ENCODE results near the gene UCP1. TPM values are rescaled to one million over a fixed set of nuclear protein-coding genes. Genes with fewer than 3 reads are reported as not detected.
"Not testable (repeated sequence)": the region's sequence is repeated elsewhere in the genome, so short reads cannot be mapped to it uniquely, and the experiment has no call there.

Gene UCP1
- total RNA-seq, 1 experiment from 2014 or later: not detected

DNA sequence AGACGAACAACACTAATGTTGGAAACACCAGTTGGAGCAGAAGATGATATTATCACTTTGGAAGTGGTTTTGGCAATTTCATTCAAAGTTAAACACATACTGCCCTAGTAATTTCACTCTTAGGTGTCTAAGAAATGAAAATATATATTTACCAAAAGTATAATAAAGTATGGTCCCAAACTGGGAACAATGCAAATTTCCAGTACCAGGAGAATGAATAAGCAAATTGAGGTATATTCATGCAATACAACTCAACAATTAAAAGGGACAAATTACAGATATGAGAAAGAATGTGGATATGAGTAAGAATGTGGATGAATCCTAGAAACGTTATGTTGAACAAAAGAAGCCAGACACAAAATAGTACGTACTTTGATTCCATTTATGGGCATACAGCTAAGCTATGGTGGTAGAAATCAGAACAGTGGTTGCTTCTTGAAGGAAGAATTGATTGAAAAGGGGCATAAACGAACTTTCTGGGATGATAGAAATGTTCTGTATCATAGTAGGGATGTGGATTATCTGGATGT, 34.7 kb downstream of the UCP1 start:
- DNase-seq (ENCODE audit: low read depth): peak; percentile 1

DNA sequence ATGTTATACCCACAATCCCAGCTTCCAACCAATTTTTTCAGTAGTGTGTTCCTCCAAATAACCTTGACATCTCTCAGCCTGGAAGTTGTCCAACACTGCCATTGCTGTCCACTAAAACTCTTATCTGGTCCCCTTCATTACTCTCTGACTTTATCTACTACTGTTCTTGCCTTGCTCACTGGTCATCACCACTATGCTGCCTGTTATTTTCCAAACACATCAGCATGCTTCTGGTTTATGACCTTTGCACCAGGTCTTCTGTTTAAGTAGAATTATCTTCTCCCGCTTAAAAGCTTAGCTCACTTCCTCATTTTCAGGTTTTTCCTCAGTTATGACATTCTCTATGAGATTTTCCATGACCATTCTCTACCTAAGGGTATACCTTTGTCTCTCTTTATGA, 39.3 kb downstream of the UCP1 start:
- DNase-seq (ENCODE audit: low read depth): no peak

GRCh38 chr4:140523857-140524742, 44.7 kb downstream of the UCP1 start, which contains the start of gene ELMOD2:
ELMOD2 (plus strand) TSS chr4:140524168; CDS start chr4:140525429, 1,261 bp downstream.
- DNase-seq (ENCODE audit: low read depth): peak; percentile 97

GRCh38 chr4:140523370-140523856, 45.3 kb downstream of the UCP1 start:
- DNase-seq (ENCODE audit: low read depth): no peak

DNA sequence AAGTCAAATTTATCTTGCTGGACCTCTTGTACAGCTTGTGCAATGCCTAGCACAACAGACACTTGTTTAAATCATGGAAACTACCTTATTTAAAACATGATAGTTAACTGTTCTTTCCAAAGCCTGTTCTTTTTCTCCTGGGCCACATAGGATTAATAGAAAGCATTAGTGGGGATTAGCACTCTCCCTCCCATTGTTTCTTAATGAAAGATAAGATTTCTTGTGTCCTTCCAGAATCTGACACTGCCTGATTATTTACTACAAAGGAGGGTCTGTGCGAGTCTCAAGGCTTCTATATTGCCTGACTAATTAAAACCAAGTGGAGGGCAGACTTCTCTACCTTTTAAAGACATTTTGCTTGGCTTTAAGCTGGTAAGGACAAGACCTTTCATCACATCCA, 53.3 kb downstream of the UCP1 start:
- DNase-seq (ENCODE audit: low read depth): no peak

DNA sequence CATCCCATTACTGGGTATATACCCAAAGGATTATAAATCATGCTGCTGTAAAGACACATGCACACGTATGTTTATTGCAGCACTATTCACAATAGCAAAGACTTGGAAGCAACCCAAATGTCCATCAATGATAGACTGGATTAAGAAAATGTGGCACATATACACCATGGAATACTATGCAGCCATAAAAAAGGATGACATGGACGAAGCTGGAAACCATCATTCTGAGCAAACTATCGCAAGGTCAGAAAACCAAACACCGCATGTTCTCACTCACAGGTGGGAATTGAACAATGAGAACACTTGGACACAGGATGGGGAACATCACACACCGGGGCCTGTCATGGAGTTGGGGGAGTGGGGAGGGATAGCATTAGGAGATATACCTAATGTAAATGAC, 55.0 kb downstream of the UCP1 start:
- DNase-seq (ENCODE audit: low read depth): not testable (repeated sequence)

Other genes with a start within 250 kb of the UCP1 start
- gene SCOC, start 195.3 kb downstream of the UCP1 start, total RNA-seq (2014; rRNA removed): 80.9 and 86.6 TPM in 2 replicates
- not detected in 2 replicates for gene CLGN, start 141.3 kb downstream of the UCP1 start, total RNA-seq (2014; rRNA removed)
- not detected in 2 replicates for gene MGAT4D, start 70.7 kb downstream of the UCP1 start, total RNA-seq (2014; rRNA removed)
- gene ELMOD2, start 44.8 kb downstream of the UCP1 start, total RNA-seq (2014; rRNA removed): 34.2 and 35.5 TPM in 2 replicates
- gene TBC1D9, start 187.4 kb upstream of the UCP1 start, total RNA-seq (2014; rRNA removed): 20.3 and 22.9 TPM in 2 replicates

Data from LHCN-M2 (cell line).